ENCODE measurements around the gene SAMD5.

Gene SAMD5

DNA sequence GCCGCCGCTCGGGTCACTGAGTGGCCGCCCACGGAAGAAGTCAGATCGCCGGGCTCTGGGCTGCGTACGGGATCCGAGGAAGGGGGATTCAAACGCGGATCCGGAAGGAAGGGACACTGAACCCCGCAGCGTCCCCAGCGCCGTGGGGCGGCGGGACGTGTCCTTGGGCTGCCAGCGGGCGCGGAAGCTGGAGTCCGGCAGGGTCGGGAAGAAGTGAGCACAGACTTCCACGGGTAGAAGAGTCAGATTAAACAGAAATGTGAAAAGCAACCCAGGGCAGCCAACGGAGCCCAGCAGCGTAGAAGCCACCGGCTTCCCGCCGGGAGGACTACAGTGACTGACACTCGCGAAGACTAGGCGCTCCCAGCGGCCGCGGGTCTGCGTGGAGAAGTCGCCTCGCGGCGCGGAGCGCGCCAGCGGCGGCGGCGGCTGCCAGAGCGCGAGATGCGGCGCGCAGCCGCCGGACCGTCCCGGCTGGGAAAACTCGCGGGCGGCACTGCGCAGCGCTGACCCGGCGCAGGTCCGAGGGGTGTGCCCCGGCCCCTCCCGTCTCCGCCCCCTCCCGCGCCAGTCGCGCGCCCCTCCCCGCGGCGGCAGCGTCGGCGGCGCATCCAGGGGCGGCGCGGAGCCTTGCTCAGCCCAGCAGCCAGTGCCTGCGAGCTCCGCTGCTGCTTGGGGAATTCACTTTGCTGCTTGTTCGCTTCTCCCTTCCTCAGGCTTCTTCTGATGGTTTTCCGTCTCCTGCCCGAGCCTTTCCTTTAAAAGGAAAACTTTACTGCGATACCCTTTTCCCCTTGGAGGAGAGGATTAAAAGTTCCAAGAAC, at the start of gene SAMD5:
Gene SAMD5 (plus strand): TSS at position 649 of the 824 bp plus-strand sequence. CDS start 239 bp downstream, outside the sequence.
- no peak for DNase-seq (ENCODE audit: low read depth in 2 of 3, low spot score in 2 of 3)

DNA sequence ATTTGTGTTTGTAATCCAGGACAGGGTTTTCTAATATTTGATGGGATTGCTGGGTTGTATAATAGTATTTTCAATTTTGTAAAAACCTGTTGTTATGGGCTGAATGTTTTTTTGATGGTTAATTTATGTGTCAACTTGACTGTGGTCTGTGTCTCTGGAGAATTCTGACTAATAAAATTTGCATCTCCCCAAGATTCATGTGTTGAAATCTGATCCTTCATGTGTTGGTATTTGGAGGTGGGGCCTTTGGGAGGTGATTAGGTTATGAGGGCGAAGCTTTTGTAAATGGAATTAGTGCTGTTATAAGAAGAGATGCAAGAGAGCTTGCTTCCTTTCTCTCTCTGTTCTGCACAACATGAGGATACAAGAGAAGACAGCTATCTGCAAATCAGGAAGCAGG, 48.7 kb upstream of the SAMD5 start:
- DNase-seq (ENCODE audit: low read depth in 2 of 3, low spot score in 2 of 3) = no peak

DNA sequence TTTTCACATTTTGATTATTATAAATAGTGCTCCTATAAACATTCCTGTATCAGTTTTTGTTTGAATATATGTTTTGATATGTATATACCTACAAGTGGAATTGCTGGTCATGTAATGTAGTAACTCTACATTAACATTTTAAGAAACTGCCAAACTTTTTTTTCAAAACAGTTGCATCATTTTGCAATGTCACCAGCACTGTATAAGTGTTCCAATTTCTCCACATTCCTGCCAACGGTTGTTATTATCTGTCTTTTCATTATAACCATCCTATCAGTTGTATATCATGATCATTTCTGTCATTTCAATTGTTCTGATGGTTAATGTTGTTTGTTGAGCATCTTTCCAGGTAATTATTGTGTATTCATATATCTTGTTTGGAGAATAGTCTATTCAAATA, 44.8 kb upstream of the SAMD5 start:
- no peak for DNase-seq (ENCODE audit: low read depth in 2 of 3, low spot score in 2 of 3)

DNA sequence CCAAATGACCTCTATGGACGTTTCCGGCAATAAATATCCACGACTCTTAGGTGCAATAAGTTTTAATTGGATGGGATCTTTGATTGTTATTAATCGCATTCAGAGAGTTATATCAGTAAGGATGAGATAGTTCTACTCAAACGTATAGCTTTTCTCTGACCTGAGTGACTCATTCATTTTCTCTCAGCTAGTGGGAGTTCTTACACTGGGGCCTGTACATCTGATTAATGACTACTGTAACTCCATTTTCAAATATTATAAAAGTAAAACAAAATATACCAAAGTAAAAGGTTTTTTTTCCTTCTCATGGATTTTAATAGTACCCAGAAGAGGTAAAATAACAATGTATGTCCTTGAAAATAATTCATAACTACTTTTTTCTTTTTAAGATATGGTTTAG, 41.1 kb upstream of the SAMD5 start:
- no peak for DNase-seq (ENCODE audit: low read depth in 2 of 3, low spot score in 2 of 3)

DNA sequence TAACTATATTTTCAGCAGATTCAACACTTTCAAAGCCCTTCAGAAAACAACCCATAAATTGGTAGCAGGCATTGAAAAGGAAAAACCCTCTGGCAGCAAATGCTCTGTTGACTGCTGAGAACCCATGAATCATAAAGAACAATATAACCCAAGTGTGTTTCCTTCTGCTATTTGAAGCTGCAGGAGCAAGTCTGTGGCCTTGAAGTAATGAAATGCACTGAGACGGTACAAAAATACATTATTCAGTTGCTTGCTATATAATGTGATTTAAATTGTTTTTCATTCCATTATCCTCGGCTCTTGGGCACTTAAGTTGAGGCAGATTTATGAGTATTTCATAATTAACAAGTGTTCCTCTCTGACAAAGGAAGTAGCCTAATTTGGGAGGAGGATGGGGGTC, 40.6 kb upstream of the SAMD5 start:
- DNase-seq (ENCODE audit: low read depth in 2 of 3, low spot score in 2 of 3) = no peak

DNA sequence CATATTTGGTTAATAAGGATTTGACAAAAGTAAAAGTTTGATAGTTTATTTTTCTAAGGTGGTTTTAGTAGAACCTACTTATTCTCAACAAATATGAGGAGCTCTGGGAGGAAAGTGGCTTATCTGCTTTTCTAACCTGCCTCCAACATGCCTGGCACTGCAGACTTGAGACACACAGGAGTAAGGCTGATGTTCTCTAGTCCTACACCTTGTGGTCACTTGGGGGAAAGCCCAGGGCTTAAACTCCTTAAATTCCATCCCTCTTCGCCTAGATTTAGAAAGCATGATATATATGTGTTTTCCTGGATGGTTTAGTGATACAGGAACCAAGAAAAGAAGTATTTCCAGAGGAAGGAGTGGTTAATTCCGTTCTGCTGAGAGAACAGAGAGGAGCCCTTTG, 39.9 kb upstream of the SAMD5 start:
- no peak for DNase-seq (ENCODE audit: low read depth in 2 of 3, low spot score in 2 of 3)

DNA sequence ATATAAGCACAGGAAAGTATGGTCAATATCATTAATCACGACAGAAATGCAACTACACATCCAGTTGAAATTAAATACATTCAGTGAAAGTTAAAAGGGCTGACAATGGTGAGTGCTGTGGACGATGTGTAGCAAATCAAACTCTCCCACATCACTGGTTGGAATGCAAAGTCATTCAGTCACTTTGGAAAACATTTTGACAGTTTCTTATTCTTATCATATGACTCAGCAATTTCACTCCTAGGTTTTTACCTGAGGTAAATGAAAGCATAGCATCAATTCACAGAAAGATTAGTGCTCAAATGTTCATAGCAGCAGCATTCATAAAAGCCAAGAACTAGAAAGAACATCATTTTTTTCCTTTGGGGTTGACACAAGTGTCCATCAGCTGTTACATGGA, 28.6 kb upstream of the SAMD5 start:
- DNase-seq (ENCODE audit: low read depth in 2 of 3, low spot score in 2 of 3) = no peak

DNA sequence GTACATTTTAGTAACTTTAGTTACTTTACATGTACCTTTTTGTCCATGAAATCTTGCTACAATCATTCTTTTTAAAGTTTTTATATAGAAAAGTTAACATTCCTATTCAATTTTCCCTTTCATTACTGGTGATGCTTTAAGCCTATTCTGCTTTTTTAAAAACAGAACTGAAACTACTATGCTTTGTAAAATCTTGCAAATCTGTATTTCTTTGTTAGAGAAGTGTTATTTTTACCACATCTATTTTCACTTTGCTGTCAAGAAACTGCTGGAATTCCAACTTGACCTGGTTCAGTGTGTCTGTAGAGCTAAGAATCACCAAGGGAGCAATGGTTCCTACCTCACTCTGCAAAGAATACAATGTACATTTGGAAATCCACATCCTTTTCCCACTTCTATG, 21.8 kb upstream of the SAMD5 start:
- DNase-seq (ENCODE audit: low read depth in 2 of 3, low spot score in 2 of 3) = no peak

DNA sequence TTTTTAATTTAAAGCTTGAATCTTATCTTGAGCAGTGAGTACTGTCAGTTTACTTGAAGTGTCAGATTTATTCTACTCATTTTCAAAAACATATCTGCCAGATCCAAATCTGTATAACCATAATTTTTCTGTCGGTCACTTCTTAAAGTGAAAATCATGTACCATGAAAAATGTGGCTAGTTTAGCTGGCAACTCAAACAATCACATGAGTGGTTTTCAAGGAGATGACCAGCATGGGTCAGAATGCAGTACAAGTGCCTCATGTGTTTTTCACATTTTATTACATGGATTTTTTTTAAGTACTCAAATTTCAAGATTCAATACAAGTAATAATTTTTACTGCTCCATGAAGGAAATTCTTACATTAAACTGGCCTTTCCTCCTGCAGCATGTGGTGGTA, 11.0 kb upstream of the SAMD5 start:
- DNase-seq (ENCODE audit: low read depth in 2 of 3, low spot score in 2 of 3) = no peak

DNA sequence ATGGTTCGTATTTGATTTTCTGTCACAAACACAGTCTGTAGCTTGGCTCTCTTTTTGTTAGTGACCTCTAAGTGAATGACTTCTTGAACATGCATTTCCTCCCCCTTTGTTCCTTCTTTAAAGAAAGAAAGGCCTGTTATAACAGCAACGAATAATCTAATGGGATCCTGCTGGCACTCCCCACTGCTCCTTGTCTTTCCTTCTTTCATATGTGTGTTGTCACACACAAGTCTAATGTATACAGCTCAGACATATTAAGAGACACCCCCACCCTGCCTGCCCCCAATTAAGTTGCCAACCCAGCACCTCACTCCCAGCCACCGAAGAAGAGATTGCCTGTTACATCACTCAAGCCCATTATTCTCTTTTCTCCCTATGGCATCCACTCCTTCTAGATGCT, 4.9 kb upstream of the SAMD5 start:
- no peak for DNase-seq (ENCODE audit: low read depth in 2 of 3, low spot score in 2 of 3)

DNA sequence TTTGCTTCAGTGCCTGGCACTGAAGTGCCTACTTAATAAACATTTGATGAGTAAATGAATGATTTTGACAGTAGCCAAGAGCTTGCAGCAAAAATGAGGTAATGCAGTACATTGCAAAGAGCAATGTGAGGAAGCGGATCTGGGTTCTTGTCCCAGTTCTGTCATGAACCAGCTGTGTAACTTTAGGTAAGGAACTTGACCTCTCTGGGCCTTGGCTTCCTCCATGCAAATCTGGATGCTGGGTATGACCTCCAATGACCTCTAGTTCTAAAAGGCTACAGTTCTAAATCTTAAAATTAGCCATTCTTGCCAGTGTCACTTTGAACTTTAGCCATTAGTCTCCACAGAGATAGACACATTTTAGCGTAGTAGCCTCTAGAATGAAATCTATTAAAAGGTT, 3.6 kb upstream of the SAMD5 start:
- DNase-seq (ENCODE audit: low read depth in 2 of 3, low spot score in 2 of 3) = no peak

DNA sequence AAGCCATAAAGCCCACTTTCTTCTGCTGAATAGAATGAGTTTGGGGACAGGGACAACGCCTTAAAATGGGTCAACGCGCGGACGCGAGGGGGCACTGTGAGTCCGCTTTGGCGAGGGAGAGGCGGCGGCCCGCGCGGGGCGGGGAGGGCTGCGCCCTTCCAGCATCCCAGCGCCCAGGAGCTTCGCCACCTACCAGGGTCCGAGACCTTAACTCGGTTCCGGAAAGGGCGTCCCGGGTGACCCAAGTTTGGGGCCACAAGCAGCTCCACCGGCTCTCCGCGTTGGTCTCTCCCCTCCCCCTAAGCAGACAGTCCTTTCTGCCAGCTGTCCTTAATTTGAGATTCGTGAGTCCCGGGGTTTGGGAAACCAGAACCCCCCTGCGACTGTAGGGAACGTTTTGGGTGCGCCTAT, 1.8 kb upstream of the SAMD5 start:
- DNase-seq (ENCODE audit: low read depth in 2 of 3, low spot score in 2 of 3) = peak in 1 of 3 experiments; percentile 33

DNA sequence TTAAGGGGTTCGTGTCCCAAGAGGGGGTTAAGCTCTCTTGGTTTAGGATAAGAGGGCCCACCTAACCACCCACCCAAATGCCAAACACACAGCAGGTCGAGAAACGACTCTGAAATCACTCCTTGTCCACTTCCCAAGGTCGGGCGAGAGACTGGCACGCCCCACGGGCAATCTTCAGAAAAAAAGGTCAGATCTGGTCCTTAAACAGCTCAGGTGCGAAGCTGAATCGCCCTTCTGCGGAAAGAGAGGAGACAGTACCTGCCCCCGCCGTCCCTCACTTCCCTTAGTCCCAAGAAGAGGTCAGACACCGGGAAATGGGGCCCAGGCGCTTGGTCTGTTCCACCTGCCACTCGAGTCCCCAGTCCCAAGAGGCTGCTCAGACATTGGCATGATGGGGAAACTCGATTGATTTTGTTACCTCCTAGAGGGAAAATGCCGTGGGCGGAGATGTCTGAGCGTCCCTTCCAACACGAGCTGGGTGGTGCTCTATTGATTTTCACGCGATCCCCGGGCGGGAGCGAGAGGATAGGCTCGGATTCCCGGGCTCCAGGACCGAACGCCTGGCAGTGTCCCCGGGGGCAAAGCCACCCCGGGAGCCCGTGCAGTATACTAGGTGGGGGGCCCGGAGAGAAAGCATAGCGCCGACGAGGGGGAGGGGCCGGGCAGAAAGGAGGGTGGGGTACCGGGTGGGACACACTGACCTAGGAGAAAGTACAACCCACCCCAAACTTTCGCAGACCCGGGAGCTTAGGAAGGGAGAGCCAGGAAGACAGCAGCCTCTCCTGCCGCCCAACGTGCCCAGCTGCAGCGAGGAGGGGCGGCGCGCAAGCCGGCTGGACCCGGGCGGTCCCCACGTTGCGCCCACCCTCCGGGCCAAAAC, 1.1 kb upstream of the SAMD5 start:
- DNase-seq (ENCODE audit: low read depth in 2 of 3, low spot score in 2 of 3) = no peak

DNA sequence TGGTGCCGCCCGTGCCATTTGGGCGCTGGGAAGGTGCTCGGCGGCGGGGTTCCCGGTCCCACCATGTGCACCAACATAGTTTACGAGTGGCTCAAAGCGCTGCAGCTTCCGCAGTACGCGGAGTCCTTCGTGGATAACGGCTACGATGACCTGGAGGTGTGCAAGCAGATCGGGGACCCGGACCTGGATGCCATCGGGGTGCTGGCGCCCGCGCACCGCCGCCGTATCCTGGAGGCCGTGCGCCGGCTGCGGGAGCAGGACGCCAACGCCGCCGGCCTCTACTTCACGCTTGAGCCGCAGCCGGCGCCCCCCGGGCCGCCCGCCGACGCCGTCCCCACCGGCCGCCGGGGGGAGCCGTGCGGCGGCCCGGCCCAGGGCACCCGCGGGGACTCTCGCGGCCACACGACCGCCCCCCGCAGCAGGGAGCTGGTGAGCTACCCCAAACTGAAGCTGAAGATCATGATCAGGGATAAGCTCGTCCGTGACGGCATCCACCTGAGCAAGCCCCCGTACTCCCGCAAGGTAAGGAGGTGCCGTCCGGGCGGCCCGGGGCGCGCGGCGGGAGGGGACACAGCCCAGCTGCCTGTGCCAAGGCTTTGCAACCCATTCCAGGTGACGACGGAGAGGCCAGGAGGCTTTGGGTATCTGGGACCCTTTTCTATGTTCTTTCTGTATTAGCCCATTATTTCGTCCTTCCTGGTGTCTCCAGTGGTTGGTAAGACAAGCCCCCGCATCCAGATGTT, 547 bp downstream of the SAMD5 start:
- no peak for DNase-seq (ENCODE audit: low read depth in 2 of 3, low spot score in 2 of 3)

DNA sequence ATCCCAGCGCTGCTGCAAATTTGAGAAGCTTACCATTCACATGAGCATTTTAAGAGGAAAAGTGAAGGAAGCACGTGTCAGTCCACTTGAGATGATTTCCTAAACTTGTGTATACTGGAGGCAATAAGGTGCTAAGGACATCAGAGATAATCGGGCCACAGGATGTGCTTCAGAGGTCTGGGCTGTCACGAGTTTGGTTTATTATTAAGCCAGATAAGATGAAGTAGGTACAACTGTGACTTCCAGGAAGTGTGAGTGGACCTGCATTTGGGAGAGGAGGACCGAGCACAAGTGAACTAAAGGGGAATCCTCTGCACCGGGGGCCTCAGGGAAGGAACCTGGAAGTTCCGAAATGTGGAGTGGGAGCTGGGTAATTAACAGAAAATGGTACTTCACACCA, 1.4 kb downstream of the SAMD5 start:
- DNase-seq (ENCODE audit: low read depth in 2 of 3, low spot score in 2 of 3) = no peak

DNA sequence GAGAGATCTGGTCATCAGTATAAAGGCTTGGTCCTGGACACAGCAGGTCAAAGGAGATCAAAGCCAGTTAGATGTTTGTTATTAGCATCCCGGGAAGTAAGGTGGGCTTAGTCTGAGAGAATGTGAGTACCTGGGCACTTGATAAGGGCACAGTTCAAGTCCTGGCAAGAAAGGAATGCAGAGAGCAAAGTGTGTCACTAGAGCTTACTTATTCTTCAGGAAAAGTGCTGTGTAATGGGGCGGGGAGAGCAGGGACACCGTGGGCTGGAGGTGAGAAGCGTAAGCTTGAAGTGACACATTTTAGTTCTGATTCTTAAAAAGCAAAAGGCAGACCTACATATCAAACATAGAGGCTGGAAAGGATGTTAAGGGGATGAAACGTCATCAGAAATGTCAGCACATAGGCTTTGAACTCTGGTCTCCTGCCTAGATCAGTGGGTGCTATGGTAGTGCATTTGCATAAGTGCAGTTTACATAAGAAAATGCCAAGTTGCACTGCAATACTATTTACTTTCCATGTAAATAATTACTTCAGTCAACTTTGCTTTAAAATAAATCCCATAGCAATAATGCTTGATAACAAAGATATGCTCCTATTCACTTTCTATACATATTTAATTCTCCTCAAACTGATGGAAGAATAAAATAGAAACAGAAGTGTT, 2.6 kb downstream of the SAMD5 start:
- DNase-seq (ENCODE audit: low read depth in 2 of 3, low spot score in 2 of 3) = no peak

DNA sequence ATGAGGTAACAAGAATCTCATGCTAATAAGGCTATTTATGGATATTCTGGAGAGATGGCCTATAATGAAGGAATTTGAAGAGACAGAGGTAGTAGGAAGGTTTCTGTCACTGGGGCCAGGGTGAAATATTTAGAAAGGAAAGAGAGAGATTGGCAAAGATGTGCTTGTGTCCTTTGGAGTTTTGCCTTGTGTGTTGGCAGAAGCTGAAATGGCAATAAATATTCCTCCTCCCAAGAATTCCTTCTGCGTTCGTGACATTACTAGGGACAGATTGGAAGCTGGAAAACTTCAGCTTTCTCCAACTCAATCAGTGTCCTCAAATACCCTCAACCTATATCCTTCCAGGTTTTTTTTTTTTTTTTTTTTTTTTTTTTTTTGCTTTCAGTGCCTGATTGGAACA, 6.3 kb downstream of the SAMD5 start:
- no peak for DNase-seq (ENCODE audit: low read depth in 2 of 3, low spot score in 2 of 3)

DNA sequence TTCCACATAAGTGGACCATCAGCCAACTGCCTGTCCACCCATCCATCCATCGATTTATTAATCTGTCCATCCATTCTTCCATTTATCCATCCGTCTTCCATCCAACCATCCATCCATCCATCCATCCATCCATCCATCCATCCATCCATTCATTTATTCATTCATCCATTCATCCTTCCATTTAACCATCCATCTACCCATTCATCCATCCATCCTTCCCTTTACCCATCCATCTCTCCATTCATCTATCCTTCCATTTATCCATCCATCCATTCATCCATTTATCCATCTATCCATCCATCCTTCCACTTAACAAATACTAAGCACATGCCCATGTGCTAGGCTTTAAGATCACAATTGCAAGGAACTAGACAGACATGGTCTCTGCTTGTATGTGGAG, 6.8 kb downstream of the SAMD5 start:
- DNase-seq (ENCODE audit: low read depth in 2 of 3, low spot score in 2 of 3) = no peak

DNA sequence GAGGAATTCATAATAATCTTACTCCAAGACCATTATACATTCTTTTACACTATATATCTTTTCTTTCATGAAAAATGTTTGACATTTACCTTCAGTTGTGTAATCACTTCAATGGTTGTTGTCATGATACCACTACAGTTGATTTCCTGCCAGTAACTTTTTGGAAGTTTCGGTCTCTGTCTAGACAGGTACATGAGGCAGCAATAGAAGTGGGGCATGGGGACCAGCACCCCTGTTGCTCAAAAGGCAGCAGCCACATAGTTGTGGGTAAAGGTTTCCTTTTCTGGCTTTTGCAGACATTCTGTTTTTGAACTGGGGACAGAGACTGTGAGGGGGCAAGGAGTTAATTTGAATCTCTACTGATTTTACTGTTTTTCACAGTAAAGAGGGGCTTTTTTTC, 14.1 kb downstream of the SAMD5 start:
- no peak for DNase-seq (ENCODE audit: low read depth in 2 of 3, low spot score in 2 of 3)

DNA sequence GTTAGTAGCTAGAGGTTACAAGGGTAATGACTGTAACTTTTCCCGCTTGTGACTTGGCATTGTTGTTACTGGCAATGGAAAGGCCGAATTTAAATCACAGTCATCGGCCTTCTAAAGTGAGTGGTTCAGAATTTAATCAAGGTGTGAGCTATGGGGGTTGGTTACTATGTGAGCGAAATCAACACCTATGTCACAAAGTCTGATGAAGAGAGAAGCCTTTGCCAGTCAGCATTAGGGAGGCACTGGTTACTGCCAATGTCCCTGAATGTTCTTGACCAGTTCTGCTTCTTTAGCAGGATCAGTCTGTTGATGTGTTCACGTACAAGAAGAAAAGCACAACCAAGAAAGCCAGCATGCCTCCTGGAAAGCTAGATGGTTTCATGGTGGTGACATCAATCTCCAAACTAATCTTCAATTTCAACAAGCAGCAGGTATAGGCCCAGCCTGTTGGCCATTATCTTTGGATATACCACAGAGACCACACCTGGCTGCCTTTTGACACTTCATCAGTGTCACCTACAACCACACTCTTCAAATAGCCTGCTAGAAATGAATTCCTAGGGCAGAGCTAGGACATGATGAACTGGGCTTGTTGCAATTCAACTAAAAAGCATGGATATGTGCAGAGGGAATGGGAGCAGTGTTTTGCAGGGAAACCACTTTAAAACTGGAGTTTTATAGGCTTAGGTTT, 17.2 kb downstream of the SAMD5 start:
- DNase-seq (ENCODE audit: low read depth in 2 of 3, low spot score in 2 of 3) = no peak

DNA sequence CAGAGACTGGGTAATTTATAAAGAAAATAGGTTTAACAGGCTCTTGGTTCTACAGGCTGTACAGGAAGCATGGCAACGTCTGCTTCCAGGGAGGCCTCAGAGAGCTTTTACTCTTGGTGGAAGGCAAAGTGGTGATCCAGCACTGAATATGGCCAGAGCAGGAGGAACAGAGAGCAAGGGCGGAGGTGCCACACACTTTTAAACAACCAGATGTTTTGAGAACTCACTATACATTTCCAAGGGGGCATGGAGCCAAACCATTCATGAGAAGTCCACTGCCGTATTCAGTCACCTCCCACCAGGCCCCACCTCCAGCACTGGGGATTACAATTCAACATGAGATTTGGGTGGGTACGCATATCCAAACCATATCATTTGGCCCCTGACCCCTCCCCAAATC, 18.7 kb downstream of the SAMD5 start:
- no peak for DNase-seq (ENCODE audit: low read depth in 2 of 3, low spot score in 2 of 3)
